Measurements from ENCODE around the gene CKS1B.

GRCh38 chr1:154974808-154975408 lies 427 bp downstream of the CKS1B start:
- peak; percentile 49 to 59 for TF ChIP-seq POLR2A (IDR thresholded peaks at IDR 0.05)
- TF ChIP-seq, protein P1, sequence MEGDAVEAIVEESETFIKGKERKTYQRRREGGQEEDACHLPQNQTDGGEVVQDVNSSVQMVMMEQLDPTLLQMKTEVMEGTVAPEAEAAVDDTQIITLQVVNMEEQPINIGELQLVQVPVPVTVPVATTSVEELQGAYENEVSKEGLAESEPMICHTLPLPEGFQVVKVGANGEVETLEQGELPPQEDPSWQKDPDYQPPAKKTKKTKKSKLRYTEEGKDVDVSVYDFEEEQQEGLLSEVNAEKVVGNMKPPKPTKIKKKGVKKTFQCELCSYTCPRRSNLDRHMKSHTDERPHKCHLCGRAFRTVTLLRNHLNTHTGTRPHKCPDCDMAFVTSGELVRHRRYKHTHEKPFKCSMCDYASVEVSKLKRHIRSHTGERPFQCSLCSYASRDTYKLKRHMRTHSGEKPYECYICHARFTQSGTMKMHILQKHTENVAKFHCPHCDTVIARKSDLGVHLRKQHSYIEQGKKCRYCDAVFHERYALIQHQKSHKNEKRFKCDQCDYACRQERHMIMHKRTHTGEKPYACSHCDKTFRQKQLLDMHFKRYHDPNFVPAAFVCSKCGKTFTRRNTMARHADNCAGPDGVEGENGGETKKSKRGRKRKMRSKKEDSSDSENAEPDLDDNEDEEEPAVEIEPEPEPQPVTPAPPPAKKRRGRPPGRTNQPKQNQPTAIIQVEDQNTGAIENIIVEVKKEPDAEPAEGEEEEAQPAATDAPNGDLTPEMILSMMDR (IDR thresholded peaks at IDR 0.05): no peak
- TF ChIP-seq EP300 (IDR thresholded peaks at IDR 0.05): peak in 1 of 4 donors; percentile 34
- TF ChIP-seq POLR2AphosphoS5 (IDR thresholded peaks at IDR 0.05): peak; percentile 27 to 91 (median 79)

All from sigmoid colon (tissue), 4 donors.